Activated CD8-positive, alpha-beta T cell treated with anti-CD3 and anti-CD28 coated beads for 36 hours (primary cell): ENCODE results near the gene TSPO. TPM values are rescaled to one million over a fixed set of nuclear protein-coding genes. Genes with fewer than 3 reads are reported as not detected.
"Not testable (repeated sequence)": the region's sequence is repeated elsewhere in the genome, so short reads cannot be mapped to it uniquely, and the experiment has no call there.

Experiments
- ATAC-seq: fragments of 200-7000 bp; cut with Tn5 transposase; one replicate; pipeline ENCODE4 v1.10.0; 2021; ENCODE audit warnings: mild to moderate bottlenecking, moderate library complexity
- CTCF ChIA-PET: fragments of 350-600 bp; sonication (Branson Sonifier 250); formaldehyde crosslinking; loops from one replicate; lab custom pipeline; 2021; ENCODE audit warnings: antibody characterized with exemption; lab: Charles Lee
- POLR2A ChIA-PET: fragments of 350-600 bp; sonication (Branson Sonifier 250); formaldehyde crosslinking; loops from one replicate; lab custom pipeline; 2021; ENCODE audit warnings: antibody characterized with exemption; lab: Charles Lee
- DNase-seq: peaks from one replicate; pipeline ENCODE4 v3.0.0-alpha.2; 2020
- H3K27ac Mint-ChIP-seq: one replicate; pipeline ENCODE4 v1.8.0; 2021; ENCODE audit warnings: mild to moderate bottlenecking, mixed read lengths
- H3K27me3 Mint-ChIP-seq: one replicate; pipeline ENCODE4 v1.8.0; 2021; ENCODE audit warnings: mixed read lengths
- H3K36me3 Mint-ChIP-seq: one replicate; pipeline ENCODE4 v1.8.0; 2021; ENCODE audit warnings: low read depth, mixed read lengths
- H3K4me1 Mint-ChIP-seq: one replicate; pipeline ENCODE4 v1.8.0; 2021; ENCODE audit warnings: low read depth, mixed read lengths
- H3K4me3 Mint-ChIP-seq: one replicate; pipeline ENCODE4 v1.8.0; 2021; ENCODE audit warnings: mild to moderate bottlenecking, moderate library complexity, mixed read lengths
- H3K9me3 Mint-ChIP-seq: one replicate; pipeline ENCODE4 v1.8.0; 2021; ENCODE audit warnings: mixed read lengths
- CTCF ChIP-seq: fragments of 200-600 bp; IDR thresholded peaks from one replicate; pipeline ENCODE4 v1.8.0; 2022; ENCODE audit warnings: antibody characterized with exemption, mild to moderate bottlenecking
- intact Hi-C: fragments of 100-400 bp; cut with micrococcal nuclease; formaldehyde crosslinking; loops from one replicate; pipeline ENCODE4 v1.10.0; 2022
- total RNA-seq, 2 experiments: library from RNA; stranded (reverse); gene quantifications; one replicate each; pipeline ENCODE4 v1.2.3, GENCODE V29; 2021

The TSPO gene
- 100 to 1,000 TPM in 1 of 2 experiments, 10 to 100 TPM in 1; 94.8 to 103 TPM for total RNA-seq

DNA sequence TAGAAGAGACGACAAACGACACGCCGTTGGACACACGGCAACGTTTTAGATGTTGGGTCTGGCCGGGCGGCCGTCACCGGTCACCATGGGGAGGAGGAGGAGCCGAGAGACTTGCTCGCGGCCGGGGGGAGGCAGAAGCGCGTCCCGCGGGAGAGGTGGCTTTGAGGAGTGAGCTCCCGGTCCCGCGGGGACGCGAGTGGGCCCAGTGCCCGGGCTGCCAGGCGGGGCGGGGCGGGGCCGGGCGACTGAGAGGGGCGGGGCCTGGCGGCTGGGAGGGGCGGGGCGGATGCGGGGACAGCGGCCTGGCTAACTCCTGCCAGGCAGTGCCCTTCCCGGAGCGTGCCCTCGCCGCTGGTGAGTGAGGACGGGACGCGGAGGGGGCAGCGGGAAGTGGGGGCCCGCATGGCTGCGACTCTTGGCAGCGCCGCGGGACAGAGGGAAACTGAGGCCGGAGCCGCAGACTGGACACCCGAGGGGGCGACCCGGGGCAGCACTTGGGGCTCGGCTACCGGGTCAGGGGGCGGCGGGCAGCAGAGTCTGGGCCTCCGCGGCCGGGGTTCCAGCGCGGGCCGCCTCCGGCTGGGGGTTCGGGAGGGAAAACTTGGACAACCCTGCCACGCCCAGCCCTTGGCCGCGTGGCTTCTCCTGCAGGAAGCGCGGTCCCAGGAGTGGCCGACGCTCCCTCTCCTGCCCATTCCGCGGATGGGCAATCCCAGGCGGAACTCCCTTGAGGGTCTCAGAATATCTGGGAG, at the start of gene TSPO:
TSS of gene TSPO (plus strand) at position 309 of the 752 bp plus-strand sequence. CDS start 7,680 bp downstream, outside the sequence.
- intact Hi-C loops: no loop called here
- DNase-seq (peak; percentile 53), ATAC-seq (peak; percentile 68)
- Mint-ChIP-seq H3K27ac (peak within 1 kb of the TSS; percentile 86), H3K4me1 (peaks cover 33% of the 10 kb centered on the region), H3K4me3 (peak within 1 kb of the TSS; percentile 90), H3K27me3 (no peaks in the 10 kb centered on the region), H3K9me3 (no peaks in the 10 kb centered on the region), H3K36me3 (no peaks in the 10 kb centered on the region)
- ChIA-PET CTCF (no interaction called here), POLR2A (interaction anchor here (0.8 to 1.3 kb wide), 3 partner anchors 12 to 35 kb away, joined by 3 to 4 read pairs (median 3); no protein-coding TSS in a partner anchor)
- TF ChIP-seq CTCF: no peak

GRCh38 chr22:43104056-43104625, 47.2 kb upstream of the TSPO start:
- H3K4me1 Mint-ChIP-seq: peaks cover 14% of the 10 kb centered on the region
- CTCF ChIA-PET: interaction anchor here (1.2 kb wide), 1 partner anchor 12 kb away, joined by 5 read pairs; no protein-coding TSS in a partner anchor
- H3K4me3 Mint-ChIP-seq, H3K36me3 Mint-ChIP-seq, H3K27me3 Mint-ChIP-seq, H3K9me3 Mint-ChIP-seq, intact Hi-C loops, H3K27ac Mint-ChIP-seq: not testable (repeated sequence)
- POLR2A ChIA-PET: interaction anchor here (0.7 to 1.0 kb wide), 2 partner anchors 22 to 84 kb away, joined by 3 to 4 read pairs; no protein-coding TSS in a partner anchor
- peak; percentile 70 for DNase-seq
- peak; percentile 81 for ATAC-seq

- intact Hi-C loops, ATAC-seq, H3K27me3 Mint-ChIP-seq, H3K36me3 Mint-ChIP-seq, H3K4me3 Mint-ChIP-seq, DNase-seq, H3K9me3 Mint-ChIP-seq, H3K27ac Mint-ChIP-seq: not testable (repeated sequence)
- H3K4me1 Mint-ChIP-seq: peaks cover 14% of the 10 kb centered on the region
- POLR2A ChIA-PET: interaction anchor here (1.0 kb wide), 1 partner anchor 83 kb away, joined by 3 read pairs; no protein-coding TSS in a partner anchor
- CTCF ChIA-PET: interaction anchor here (1.2 kb wide), 1 partner anchor 13 kb away, joined by 5 read pairs; no protein-coding TSS in a partner anchor
Measured at GRCh38 chr22:43104950-43105349, 46.4 kb upstream of the TSPO start.

DNA sequence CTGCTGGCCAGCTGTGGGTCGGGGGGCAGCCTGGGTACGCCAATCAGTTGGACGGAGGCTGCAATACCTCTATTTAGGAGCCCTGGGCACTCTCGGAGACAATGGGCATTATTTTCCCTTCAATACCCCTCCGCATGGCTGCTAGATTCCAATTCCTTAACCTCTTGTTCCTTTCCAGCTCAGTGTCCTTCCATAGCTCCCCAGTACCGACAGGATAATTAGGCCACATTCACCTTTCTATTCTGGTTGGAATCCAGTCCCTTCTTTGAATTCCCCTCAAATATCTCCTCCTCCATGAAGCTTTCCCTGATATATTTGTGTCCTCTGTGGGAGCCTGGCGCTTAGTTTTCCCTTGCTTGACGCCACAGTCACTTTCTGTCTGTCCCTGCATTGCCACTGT, 45.1 kb upstream of the TSPO start:
- ChIA-PET POLR2A (no interaction called here), CTCF (no interaction called here)
- Mint-ChIP-seq H3K36me3 (no peaks in the 10 kb centered on the region), H3K9me3 (no peaks in the 10 kb centered on the region), H3K4me1 (peaks cover 13% of the 10 kb centered on the region), H3K27me3 (peaks cover 3% of the 10 kb centered on the region), H3K4me3 (no peak overlapping the region), H3K27ac (no peak overlapping the region)
- TF ChIP-seq CTCF: no peak
- no peak for DNase-seq
- intact Hi-C loops: no loop called here
- no peak for ATAC-seq

DNA sequence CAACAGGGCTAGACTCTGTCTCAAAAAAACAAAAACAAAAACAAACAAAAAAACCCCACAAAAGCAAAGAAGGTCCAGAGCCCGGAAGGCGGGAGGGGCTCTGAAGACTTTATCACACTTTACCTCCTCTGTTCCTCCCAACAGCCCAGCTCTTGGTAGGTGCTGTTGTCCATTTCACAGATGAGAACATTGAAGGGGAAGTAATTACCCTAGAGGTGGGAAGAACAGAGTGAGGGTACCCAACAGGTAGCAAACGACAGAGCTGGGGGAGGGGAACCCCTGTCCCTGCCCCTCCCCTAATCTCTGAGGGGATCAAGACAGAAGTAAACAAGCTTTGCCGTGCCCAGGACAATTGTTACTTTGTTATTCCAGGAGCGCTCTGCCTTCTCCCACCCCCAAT, 41.8 kb upstream of the TSPO start:
- Mint-ChIP-seq H3K4me3 (no peak overlapping the region), H3K27me3 (peaks cover 3% of the 10 kb centered on the region), H3K36me3 (no peaks in the 10 kb centered on the region), H3K27ac (no peak overlapping the region), H3K4me1 (peaks cover 5% of the 10 kb centered on the region), H3K9me3 (no peaks in the 10 kb centered on the region)
- no peak for TF ChIP-seq CTCF
- no peak for DNase-seq
- ATAC-seq: no peak
- intact Hi-C loops: no loop called here
- ChIA-PET CTCF (interaction anchor here (1.3 to 1.4 kb wide), 2 partner anchors 10 to 13 kb away, joined by 3 read pairs; no protein-coding TSS in a partner anchor), POLR2A (interaction anchor here (1.0 to 1.3 kb wide), 3 partner anchors 11 to 181 kb away, joined by 3 to 4 read pairs (median 3); no protein-coding TSS in a partner anchor)
